Measurements from ENCODE around the gene LRP3.

Gene LRP3

DNA sequence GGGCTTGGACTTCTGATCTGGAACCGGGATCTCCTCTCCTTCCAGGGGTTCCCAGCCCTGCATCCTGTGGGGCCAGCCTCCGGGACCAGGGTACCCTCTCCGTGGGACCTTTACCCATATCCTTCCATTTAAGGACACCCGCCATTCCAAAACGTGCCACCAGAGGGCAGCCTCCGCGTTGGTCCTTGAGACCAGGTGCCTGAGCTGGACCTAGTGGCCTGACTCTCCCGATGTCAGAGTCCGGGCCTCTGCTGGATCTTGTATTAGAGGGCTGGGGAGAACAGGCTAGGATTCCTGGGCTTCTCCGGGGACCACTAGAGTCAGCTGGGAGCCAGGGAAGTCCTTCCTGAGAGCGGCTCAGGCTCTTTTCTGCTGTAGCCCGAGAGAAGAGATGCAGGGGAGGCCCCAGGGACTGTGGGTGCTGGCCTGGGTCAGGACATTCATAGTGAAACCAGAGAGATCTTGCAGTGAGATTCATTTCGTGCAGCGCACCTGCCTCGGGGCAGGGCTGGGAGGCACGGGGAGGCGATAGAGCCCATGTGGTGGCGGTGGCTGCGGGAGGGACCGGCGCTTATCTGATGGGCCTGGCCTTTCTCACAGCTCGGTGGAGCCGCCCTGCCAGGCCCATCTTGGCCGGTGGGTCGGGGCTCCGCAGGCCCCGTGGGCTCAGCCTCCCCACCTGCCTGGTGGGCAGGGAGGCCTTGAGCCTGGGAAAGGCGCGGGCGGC, 41.3 kb downstream of the LRP3 start:
- Mint-ChIP-seq H3K4me3 (no peak overlapping the region), H3K4me1 (no peaks in the 10 kb centered on the region), H3K9me3 (peaks cover 4% of the 10 kb centered on the region), H3K36me3 (ENCODE audit: low read depth) (peaks cover 4% of the 10 kb centered on the region), H3K27ac (no peak overlapping the region), H3K27me3 (ENCODE audit: low read depth) (peaks cover 27% of the 10 kb centered on the region)
- TF ChIP-seq, protein P1, sequence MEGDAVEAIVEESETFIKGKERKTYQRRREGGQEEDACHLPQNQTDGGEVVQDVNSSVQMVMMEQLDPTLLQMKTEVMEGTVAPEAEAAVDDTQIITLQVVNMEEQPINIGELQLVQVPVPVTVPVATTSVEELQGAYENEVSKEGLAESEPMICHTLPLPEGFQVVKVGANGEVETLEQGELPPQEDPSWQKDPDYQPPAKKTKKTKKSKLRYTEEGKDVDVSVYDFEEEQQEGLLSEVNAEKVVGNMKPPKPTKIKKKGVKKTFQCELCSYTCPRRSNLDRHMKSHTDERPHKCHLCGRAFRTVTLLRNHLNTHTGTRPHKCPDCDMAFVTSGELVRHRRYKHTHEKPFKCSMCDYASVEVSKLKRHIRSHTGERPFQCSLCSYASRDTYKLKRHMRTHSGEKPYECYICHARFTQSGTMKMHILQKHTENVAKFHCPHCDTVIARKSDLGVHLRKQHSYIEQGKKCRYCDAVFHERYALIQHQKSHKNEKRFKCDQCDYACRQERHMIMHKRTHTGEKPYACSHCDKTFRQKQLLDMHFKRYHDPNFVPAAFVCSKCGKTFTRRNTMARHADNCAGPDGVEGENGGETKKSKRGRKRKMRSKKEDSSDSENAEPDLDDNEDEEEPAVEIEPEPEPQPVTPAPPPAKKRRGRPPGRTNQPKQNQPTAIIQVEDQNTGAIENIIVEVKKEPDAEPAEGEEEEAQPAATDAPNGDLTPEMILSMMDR (IDR thresholded peaks at IDR 0.05; ENCODE audit: unreplicated experiment in 3 of 3) = peak; percentile 60 to 74 (median 65)

DNA sequence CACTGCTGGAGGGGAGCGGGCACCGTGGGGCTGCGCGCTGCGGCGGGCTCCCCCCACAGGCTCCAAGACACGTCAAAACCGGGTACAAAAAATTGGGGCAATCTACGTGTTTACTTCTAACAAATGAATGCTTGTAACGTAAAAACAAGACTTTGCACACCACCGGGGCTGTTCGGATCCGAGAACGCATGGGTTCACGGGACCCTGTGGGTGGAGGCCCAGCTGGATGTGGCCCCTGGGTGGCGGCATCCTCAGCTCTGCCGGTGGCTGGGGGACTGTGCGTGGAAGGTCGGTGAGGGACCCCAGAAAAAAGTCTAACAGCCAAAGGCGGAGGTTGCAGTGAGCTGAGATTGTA, 41.8 kb downstream of the LRP3 start:
- Mint-ChIP-seq H3K4me1 (no peaks in the 10 kb centered on the region), H3K27me3 (ENCODE audit: low read depth) (peaks cover 22% of the 10 kb centered on the region), H3K36me3 (ENCODE audit: low read depth) (no peaks in the 10 kb centered on the region), H3K27ac (no peak overlapping the region), H3K4me3 (no peak overlapping the region), H3K9me3 (no peaks in the 10 kb centered on the region)
- TF ChIP-seq, protein P1 (IDR thresholded peaks at IDR 0.05; ENCODE audit: unreplicated experiment in 3 of 3) = no peak

DNA sequence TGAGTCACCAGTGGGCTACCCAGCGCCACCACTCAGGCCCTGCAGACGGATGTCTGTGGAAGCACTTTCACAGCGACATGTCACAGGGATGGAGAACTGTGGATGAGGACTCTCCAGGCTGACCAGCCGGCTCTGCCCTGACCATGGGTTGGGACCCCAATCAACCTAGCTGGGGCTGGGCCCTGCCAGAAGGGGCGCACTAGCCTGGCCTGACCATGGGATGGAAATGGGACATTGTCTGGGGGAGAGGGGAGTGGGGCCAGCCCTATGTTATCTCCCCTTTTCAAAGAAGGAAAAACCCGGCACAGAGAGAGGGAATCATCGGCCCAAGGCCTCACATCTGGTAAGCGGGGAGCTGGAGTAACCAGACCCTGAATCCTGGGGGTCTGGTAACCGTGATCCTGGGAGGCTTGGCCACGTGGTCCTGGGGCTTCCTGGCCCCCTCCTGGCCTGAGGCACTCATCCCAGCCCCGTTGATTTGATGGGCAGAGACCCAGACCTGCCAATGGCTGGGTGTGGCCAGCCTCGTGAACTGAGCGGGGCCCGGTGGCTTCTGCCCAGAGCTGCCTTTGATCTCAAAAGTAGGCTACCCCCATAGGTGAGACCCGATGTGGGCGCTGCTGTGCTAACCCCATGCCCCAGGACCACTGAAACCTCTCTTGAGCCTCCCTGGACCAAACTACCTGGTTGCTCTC, 42.7 kb downstream of the LRP3 start:
- Mint-ChIP-seq H3K36me3 (ENCODE audit: low read depth) (no peaks in the 10 kb centered on the region), H3K9me3 (no peaks in the 10 kb centered on the region), H3K4me1 (no peaks in the 10 kb centered on the region), H3K27me3 (ENCODE audit: low read depth) (peaks cover 13% of the 10 kb centered on the region), H3K27ac (no peak overlapping the region), H3K4me3 (no peak overlapping the region)
- TF ChIP-seq, protein P1 (IDR thresholded peaks at IDR 0.05; ENCODE audit: unreplicated experiment in 3 of 3) = no peak

DNA sequence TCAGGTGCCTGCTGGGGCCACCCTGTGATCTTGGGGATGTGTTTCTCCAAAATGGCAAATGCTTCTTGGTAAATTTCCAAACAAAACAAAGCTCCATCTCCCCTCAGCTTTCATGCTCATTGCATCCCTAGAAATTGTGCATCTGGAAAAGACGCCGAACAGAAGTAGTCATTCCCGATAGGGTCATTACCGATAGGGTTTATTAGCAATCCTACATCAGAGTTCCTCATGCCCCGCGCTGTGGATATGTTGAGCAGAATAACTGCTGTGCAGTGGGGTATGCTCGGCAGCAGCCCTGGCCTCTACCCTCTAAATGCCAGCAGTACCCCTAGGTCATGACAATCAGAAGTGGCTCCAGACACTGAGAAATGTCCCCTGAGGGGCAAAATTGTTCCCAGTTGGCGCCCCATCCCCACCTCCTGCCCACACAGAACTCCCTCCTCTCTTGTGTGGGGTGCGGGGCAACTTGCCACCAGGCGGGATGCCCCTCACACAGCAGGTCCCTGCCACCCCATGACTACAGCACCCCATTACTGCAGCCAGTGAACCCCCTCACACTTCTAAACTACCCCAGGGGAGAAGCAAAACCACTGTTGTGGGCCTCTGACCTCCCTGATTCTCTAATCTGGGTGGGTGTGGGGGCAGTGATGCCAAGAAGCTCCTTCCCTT, 44.5 kb downstream of the LRP3 start:
- Mint-ChIP-seq H3K36me3 (ENCODE audit: low read depth) (no peaks in the 10 kb centered on the region), H3K27me3 (ENCODE audit: low read depth) (peaks cover 16% of the 10 kb centered on the region), H3K4me1 (no peaks in the 10 kb centered on the region), H3K4me3 (no peak overlapping the region), H3K9me3 (no peaks in the 10 kb centered on the region), H3K27ac (no peak overlapping the region)
- TF ChIP-seq, protein P1 (IDR thresholded peaks at IDR 0.05; ENCODE audit: unreplicated experiment in 3 of 3) = no peak

- no peaks in the 10 kb centered on the region for H3K36me3 Mint-ChIP-seq (ENCODE audit: low read depth)
- H3K27ac Mint-ChIP-seq = no peak overlapping the region
- peaks cover 16% of the 10 kb centered on the region for H3K27me3 Mint-ChIP-seq (ENCODE audit: low read depth)
- no peak overlapping the region for H3K4me3 Mint-ChIP-seq
- H3K4me1 Mint-ChIP-seq = no peaks in the 10 kb centered on the region
- TF ChIP-seq, protein P1 (IDR thresholded peaks at IDR 0.05; ENCODE audit: unreplicated experiment in 3 of 3) = no peak
- no peaks in the 10 kb centered on the region for H3K9me3 Mint-ChIP-seq
These were observed 45.3 kb downstream of the LRP3 start for GRCh38 chr19:33239223-33239975.

Data from nephron (organoid).